ENCODE measurements around the gene IL9. TPM values are rescaled to one million over a fixed set of nuclear protein-coding genes. Genes with fewer than 3 reads are reported as not detected.

IL9 gene
- total and polyA plus RNA-seq, 2 of the 13 experiments (the other 11 are each of a cell fraction or from before 2014, with no cell fraction given): not detected

DNA sequence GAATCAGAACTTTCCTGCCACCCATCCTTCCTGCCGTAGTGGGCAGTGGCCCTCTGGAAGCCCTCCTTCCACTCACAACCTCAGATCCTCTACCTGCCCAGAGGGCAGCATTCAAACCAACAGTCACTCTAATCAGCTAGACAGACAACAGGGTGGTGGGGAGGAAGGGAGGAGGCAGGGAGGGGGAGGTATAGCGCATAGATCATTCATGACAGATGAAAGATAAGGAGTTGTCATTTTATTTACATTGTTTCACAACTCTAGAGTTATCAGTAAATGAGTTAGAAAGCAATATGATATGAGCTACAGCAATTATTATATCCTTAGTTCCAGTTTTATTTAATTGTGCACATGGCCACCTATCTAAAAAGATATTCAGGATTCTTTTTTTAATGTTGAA is 852 bp downstream of the IL9 start (continued):
- TF ChIP-seq ZNF557 (CRISPR knock-in tag; IDR thresholded peaks at IDR 0.05): no peak
- no peak for TF ChIP-seq ZIK1 (CRISPR knock-in tag; IDR thresholded peaks at IDR 0.05; ENCODE audit: borderline replicate concordance, low read depth)
- 0 out of 2 replicates have a peak, but pooled peaks have one; percentile 36 for TF ChIP-seq SAP130 (CRISPR knock-in tag; IDR thresholded peaks at IDR 0.05; ENCODE audit: low read depth)
- no peak for TF ChIP-seq BCL6 (CRISPR knock-in tag; IDR thresholded peaks at IDR 0.05)
- TF ChIP-seq SP5 (CRISPR knock-in tag; IDR thresholded peaks at IDR 0.05; ENCODE audit: borderline replicate concordance, low read depth): peak; percentile 47; the same call in 1 of the 2 replicates
- TF ChIP-seq HNF4A (CRISPR knock-in tag; IDR thresholded peaks at IDR 0.05): no peak
- TF ChIP-seq ARID3A (IDR thresholded peaks at IDR 0.05; ENCODE audit: low read depth, low read length): peak; percentile 63; the same call in 1 of the 2 replicates
- no peak for TF ChIP-seq ZNF570 (CRISPR knock-in tag; IDR thresholded peaks at IDR 0.05; ENCODE audit: borderline replicate concordance)
- no peak for TF ChIP-seq RCOR2 (CRISPR knock-in tag; IDR thresholded peaks at IDR 0.05)
- no peak for TF ChIP-seq ZBTB26 (CRISPR knock-in tag; IDR thresholded peaks at IDR 0.05; ENCODE audit: borderline replicate concordance)
- TF ChIP-seq MAF1 (CRISPR knock-in tag; IDR thresholded peaks at IDR 0.05; ENCODE audit: borderline replicate concordance): no peak
- TF ChIP-seq, protein P1, sequence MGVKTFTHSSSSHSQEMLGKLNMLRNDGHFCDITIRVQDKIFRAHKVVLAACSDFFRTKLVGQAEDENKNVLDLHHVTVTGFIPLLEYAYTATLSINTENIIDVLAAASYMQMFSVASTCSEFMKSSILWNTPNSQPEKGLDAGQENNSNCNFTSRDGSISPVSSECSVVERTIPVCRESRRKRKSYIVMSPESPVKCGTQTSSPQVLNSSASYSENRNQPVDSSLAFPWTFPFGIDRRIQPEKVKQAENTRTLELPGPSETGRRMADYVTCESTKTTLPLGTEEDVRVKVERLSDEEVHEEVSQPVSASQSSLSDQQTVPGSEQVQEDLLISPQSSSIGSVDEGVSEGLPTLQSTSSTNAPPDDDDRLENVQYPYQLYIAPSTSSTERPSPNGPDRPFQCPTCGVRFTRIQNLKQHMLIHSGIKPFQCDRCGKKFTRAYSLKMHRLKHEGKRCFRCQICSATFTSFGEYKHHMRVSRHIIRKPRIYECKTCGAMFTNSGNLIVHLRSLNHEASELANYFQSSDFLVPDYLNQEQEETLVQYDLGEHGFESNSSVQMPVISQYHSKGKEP (CRISPR knock-in tag; IDR thresholded peaks at IDR 0.05): no peak
- no peak for TF ChIP-seq ZNF547 (CRISPR knock-in tag; IDR thresholded peaks at IDR 0.05)
- TF ChIP-seq, protein P2, sequence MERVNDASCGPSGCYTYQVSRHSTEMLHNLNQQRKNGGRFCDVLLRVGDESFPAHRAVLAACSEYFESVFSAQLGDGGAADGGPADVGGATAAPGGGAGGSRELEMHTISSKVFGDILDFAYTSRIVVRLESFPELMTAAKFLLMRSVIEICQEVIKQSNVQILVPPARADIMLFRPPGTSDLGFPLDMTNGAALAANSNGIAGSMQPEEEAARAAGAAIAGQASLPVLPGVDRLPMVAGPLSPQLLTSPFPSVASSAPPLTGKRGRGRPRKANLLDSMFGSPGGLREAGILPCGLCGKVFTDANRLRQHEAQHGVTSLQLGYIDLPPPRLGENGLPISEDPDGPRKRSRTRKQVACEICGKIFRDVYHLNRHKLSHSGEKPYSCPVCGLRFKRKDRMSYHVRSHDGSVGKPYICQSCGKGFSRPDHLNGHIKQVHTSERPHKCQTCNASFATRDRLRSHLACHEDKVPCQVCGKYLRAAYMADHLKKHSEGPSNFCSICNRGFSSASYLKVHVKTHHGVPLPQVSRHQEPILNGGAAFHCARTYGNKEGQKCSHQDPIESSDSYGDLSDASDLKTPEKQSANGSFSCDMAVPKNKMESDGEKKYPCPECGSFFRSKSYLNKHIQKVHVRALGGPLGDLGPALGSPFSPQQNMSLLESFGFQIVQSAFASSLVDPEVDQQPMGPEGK (CRISPR knock-in tag; IDR thresholded peaks at IDR 0.05): peak; percentile 44; the same call in 1 of the 2 replicates
- TF ChIP-seq TOE1 (CRISPR knock-in tag; IDR thresholded peaks at IDR 0.05): no peak
- peak; percentile 55; the same call in 1 of the 2 replicates for TF ChIP-seq HOXD1 (CRISPR knock-in tag; IDR thresholded peaks at IDR 0.05)
- TF ChIP-seq SMARCC2 (IDR thresholded peaks at IDR 0.05): no peak
- no peak for TF ChIP-seq ZNF224 (CRISPR knock-in tag; IDR thresholded peaks at IDR 0.05)
- peak; percentile 89 for TF ChIP-seq HOXA5 (CRISPR knock-in tag; IDR thresholded peaks at IDR 0.05)
